ENCODE data around the gene IMMP1L.

IMMP1L gene

GRCh38 chr11:31521497-31522150, 12.2 kb upstream of the IMMP1L start:
- no peaks in the 10 kb centered on the region for H3K4me1 ChIP-seq (ENCODE audit: low read length)
- H3K4me2 ChIP-seq (ENCODE audit: low read length) = no peak overlapping the region
- H3K27me3 ChIP-seq (ENCODE audit: low read depth, low read length) = no peaks in the 10 kb centered on the region

GRCh38 chr11:31512117-31512516, 2.7 kb upstream of the IMMP1L start:
- TF ChIP-seq, protein P1, sequence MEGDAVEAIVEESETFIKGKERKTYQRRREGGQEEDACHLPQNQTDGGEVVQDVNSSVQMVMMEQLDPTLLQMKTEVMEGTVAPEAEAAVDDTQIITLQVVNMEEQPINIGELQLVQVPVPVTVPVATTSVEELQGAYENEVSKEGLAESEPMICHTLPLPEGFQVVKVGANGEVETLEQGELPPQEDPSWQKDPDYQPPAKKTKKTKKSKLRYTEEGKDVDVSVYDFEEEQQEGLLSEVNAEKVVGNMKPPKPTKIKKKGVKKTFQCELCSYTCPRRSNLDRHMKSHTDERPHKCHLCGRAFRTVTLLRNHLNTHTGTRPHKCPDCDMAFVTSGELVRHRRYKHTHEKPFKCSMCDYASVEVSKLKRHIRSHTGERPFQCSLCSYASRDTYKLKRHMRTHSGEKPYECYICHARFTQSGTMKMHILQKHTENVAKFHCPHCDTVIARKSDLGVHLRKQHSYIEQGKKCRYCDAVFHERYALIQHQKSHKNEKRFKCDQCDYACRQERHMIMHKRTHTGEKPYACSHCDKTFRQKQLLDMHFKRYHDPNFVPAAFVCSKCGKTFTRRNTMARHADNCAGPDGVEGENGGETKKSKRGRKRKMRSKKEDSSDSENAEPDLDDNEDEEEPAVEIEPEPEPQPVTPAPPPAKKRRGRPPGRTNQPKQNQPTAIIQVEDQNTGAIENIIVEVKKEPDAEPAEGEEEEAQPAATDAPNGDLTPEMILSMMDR (IDR thresholded peaks at IDR 0.05; ENCODE audit: low read depth, low read length) = no peak
- TF ChIP-seq EZH2phosphoT487 (IDR thresholded peaks at IDR 0.05; ENCODE audit: low read depth) = no peak
- no peaks in the 10 kb centered on the region for H3K9me3 ChIP-seq (ENCODE audit: insufficient read depth, low read length)
- peaks cover 52% of the 10 kb centered on the region for H3K79me2 ChIP-seq (ENCODE audit: low read length)
- no peak overlapping the region for H3K4me3 ChIP-seq (ENCODE audit: low read length)
- H3K4me2 ChIP-seq (ENCODE audit: low read length) = no peak overlapping the region
- H3K9ac ChIP-seq (ENCODE audit: low read length) = no peak overlapping the region
- H3K4me1 ChIP-seq (ENCODE audit: low read length) = peaks cover 15% of the 10 kb centered on the region
- H4K20me1 ChIP-seq (ENCODE audit: insufficient read depth, low read length) = no peaks in the 10 kb centered on the region
- H2AFZ ChIP-seq (ENCODE audit: low read depth, low read length) = no peak overlapping the region
- no peaks in the 10 kb centered on the region for H3K36me3 ChIP-seq (replicated peaks; ENCODE audit: low read depth, low read length)
- H3K27me3 ChIP-seq (ENCODE audit: low read depth, low read length) = no peaks in the 10 kb centered on the region
- no peak overlapping the region for H3K27ac ChIP-seq (ENCODE audit: low read length)

More at GRCh38 chr11:31521497-31522150, 12.2 kb upstream of the IMMP1L start:
- TF ChIP-seq, protein P1 (IDR thresholded peaks at IDR 0.05; ENCODE audit: low read depth, low read length) = no peak
- TF ChIP-seq EZH2phosphoT487 (IDR thresholded peaks at IDR 0.05; ENCODE audit: low read depth) = no peak
- no peak overlapping the region for H2AFZ ChIP-seq (ENCODE audit: low read depth, low read length)
- H3K36me3 ChIP-seq (replicated peaks; ENCODE audit: low read depth, low read length) = peaks cover 3% of the 10 kb centered on the region
- no peak overlapping the region for H3K27ac ChIP-seq (ENCODE audit: low read length)
- no peak overlapping the region for H3K9ac ChIP-seq (ENCODE audit: low read length)
- H3K79me2 ChIP-seq (ENCODE audit: low read length) = no peaks in the 10 kb centered on the region
- no peaks in the 10 kb centered on the region for H3K9me3 ChIP-seq (ENCODE audit: insufficient read depth, low read length)
- H4K20me1 ChIP-seq (ENCODE audit: insufficient read depth, low read length) = no peaks in the 10 kb centered on the region
- H3K4me3 ChIP-seq (ENCODE audit: low read length) = no peak overlapping the region

- peak overlapping the region; percentile 74 for H3K9ac ChIP-seq (ENCODE audit: low read length)
- H3K36me3 ChIP-seq (replicated peaks; ENCODE audit: low read depth, low read length) = peaks cover 8% of the 10 kb centered on the region
- H3K9me3 ChIP-seq (ENCODE audit: insufficient read depth, low read length) = no peaks in the 10 kb centered on the region
- peak overlapping the region; percentile 85 for H3K4me3 ChIP-seq (ENCODE audit: low read length)
- H4K20me1 ChIP-seq (ENCODE audit: insufficient read depth, low read length) = peaks cover 10% of the 10 kb centered on the region
- no peaks in the 10 kb centered on the region for H3K27me3 ChIP-seq (ENCODE audit: low read depth, low read length)
- H2AFZ ChIP-seq (ENCODE audit: low read depth, low read length) = peak overlapping the region; percentile 55
- H3K4me2 ChIP-seq (ENCODE audit: low read length) = peak overlapping the region; percentile 69
- H3K4me1 ChIP-seq (ENCODE audit: low read length) = peaks cover 15% of the 10 kb centered on the region
- no peak for TF ChIP-seq EZH2phosphoT487 (IDR thresholded peaks at IDR 0.05; ENCODE audit: low read depth)
- TF ChIP-seq, protein P1 (IDR thresholded peaks at IDR 0.05; ENCODE audit: low read depth, low read length) = no peak
- peaks cover 70% of the 10 kb centered on the region for H3K79me2 ChIP-seq (ENCODE audit: low read length)
- no peak overlapping the region for H3K27ac ChIP-seq (ENCODE audit: low read length)
Observed at GRCh38 chr11:31509051-31509428, 382 bp downstream of the IMMP1L start.

DNA sequence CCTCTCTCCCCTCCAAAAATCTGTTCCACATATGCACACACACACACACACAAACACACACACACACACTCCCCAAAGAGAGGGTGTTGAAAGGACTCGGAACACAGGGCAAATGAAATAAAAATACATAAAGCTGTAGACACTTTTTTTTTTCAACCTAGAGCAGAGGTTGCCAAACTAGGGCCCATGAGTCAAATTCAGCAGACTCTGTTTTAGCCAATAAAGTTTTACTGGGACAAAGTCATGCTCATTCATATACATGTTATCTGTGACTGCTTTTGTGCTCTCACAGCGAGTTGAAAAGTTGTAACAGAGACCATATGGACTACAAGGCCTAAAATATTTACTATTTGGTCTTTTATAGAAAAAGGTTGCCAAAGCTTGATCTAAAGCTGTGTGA, 8.9 kb downstream of the IMMP1L start:
- Histone ChIP-seq H3K4me2 (ENCODE audit: low read length) (no peak overlapping the region), H3K27ac (ENCODE audit: low read length) (no peak overlapping the region), H3K36me3 (replicated peaks; ENCODE audit: low read depth, low read length) (peaks cover 15% of the 10 kb centered on the region), H3K27me3 (ENCODE audit: low read depth, low read length) (no peaks in the 10 kb centered on the region), H3K4me1 (ENCODE audit: low read length) (no peaks in the 10 kb centered on the region), H4K20me1 (ENCODE audit: insufficient read depth, low read length) (peaks cover 10% of the 10 kb centered on the region), H3K9ac (ENCODE audit: low read length) (no peak overlapping the region), H3K79me2 (ENCODE audit: low read length) (peaks cover 67% of the 10 kb centered on the region), H3K4me3 (ENCODE audit: low read length) (no peak overlapping the region), H2AFZ (ENCODE audit: low read depth, low read length) (no peak overlapping the region), H3K9me3 (ENCODE audit: insufficient read depth, low read length) (no peaks in the 10 kb centered on the region)
- TF ChIP-seq, protein P1 (IDR thresholded peaks at IDR 0.05; ENCODE audit: low read depth, low read length) = no peak
- no peak for TF ChIP-seq EZH2phosphoT487 (IDR thresholded peaks at IDR 0.05; ENCODE audit: low read depth)

Measured in OCI-LY3 (cell line).